NCI-H1694 treated with DMSO at 0.1 percent for 48 hours (cell line): ENCODE measurements around the gene SGCA.

Experiments
- DNase-seq: peaks from one replicate; lab custom pipeline; 2025; lab: John Stamatoyannopoulos, UW

SGCA gene

GRCh38 chr17:50134206-50135110 is 31.3 kb upstream of the SGCA start:
- no peak for DNase-seq

- no peak for DNase-seq
Observed at GRCh38 chr17:50135316-50136095, 30.3 kb upstream of the SGCA start.

GRCh38 chr17:50136096-50136687 is 29.6 kb upstream of the SGCA start:
- no peak for DNase-seq

- DNase-seq: no peak
Observed at GRCh38 chr17:50137042-50137441, 28.8 kb upstream of the SGCA start.

- DNase-seq: no peak
Observed at GRCh38 chr17:50139185-50139783, 26.5 kb upstream of the SGCA start.

GRCh38 chr17:50139950-50140885 is 25.6 kb upstream of the SGCA start:
- DNase-seq: peak; percentile 74

GRCh38 chr17:50141026-50141744 is 24.6 kb upstream of the SGCA start:
- DNase-seq: no peak

- DNase-seq: no peak
Observed at GRCh38 chr17:50141745-50142110, 24.1 kb upstream of the SGCA start.

- no peak for DNase-seq
Observed at GRCh38 chr17:50143461-50144176, 22.2 kb upstream of the SGCA start.

- no peak for DNase-seq
Observed at GRCh38 chr17:50144355-50144754, 21.4 kb upstream of the SGCA start.

- DNase-seq: no peak
Observed at GRCh38 chr17:50144845-50145531, 20.8 kb upstream of the SGCA start.

GRCh38 chr17:50145532-50146229 is 20.1 kb upstream of the SGCA start:
- no peak for DNase-seq

GRCh38 chr17:50146230-50146926 is 19.4 kb upstream of the SGCA start:
- no peak for DNase-seq

- DNase-seq: no peak
Observed at GRCh38 chr17:50146927-50147665, 18.7 kb upstream of the SGCA start.

- DNase-seq: no peak
Observed at GRCh38 chr17:50147841-50148225, 18.0 kb upstream of the SGCA start.

- DNase-seq: no peak
Observed at GRCh38 chr17:50148226-50149090, 17.3 kb upstream of the SGCA start.

- no peak for DNase-seq
Observed at GRCh38 chr17:50149091-50149416, 16.8 kb upstream of the SGCA start.
